GM23248 (cell line): ENCODE measurements around the gene HNF1A.

ENCODE experiments used
- EZH2 ChIP-seq: fragments of 200-600 bp; sonication (generic); IDR thresholded peaks from 2 replicates; pipeline ENCODE4 v1.6.1; 2018; ENCODE audit warnings: antibody characterized with exemption, mild to moderate bottlenecking; ENCODE audit not compliant: insufficient read depth, poor library complexity, severe bottlenecking
- EZH2phosphoT487 ChIP-seq: fragments of 200-600 bp; sonication (generic); IDR thresholded peaks from 2 replicates; pipeline ENCODE4 v1.6.1; 2018; ENCODE audit warnings: antibody characterized with exemption, moderate library complexity, mild to moderate bottlenecking, low read depth; ENCODE audit not compliant: insufficient read depth

GRCh38 chr12:120989687-120990086 lies 11.3 kb downstream of the HNF1A start:
- TF ChIP-seq EZH2 (no peak), EZH2phosphoT487 (no peak)
